Measurements from ENCODE around the gene FBXL3. TPM values are rescaled to one million over a fixed set of nuclear protein-coding genes. Genes with fewer than 3 reads are reported as not detected.

The FBXL3 gene
- total and polyA plus RNA-seq, 2 of the 13 experiments (the other 11 are each of a cell fraction or from before 2014, with no cell fraction given): 11.5 to 18.5 TPM

- TF ChIP-seq RNF219 (CRISPR knock-in tag; IDR thresholded peaks at IDR 0.05): no peak; the same call in 1 of the 2 replicates
- TF ChIP-seq, protein P1, sequence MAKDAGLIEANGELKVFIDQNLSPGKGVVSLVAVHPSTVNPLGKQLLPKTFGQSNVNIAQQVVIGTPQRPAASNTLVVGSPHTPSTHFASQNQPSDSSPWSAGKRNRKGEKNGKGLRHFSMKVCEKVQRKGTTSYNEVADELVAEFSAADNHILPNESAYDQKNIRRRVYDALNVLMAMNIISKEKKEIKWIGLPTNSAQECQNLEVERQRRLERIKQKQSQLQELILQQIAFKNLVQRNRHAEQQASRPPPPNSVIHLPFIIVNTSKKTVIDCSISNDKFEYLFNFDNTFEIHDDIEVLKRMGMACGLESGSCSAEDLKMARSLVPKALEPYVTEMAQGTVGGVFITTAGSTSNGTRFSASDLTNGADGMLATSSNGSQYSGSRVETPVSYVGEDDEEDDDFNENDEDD (CRISPR knock-in tag; IDR thresholded peaks at IDR 0.05; ENCODE audit: borderline replicate concordance): peak; percentile 96
- TF ChIP-seq CERS6 (CRISPR knock-in tag; IDR thresholded peaks at IDR 0.05): 0 out of 2 replicates have a peak, but pooled peaks have one; percentile 60
- TF ChIP-seq ZNF180 (CRISPR knock-in tag; IDR thresholded peaks at IDR 0.05; ENCODE audit: borderline replicate concordance, low read depth): no peak
- peak; percentile 61; the same call in 1 of the 2 replicates for TF ChIP-seq FIP1L1 (IDR thresholded peaks at IDR 0.05; ENCODE audit: borderline replicate concordance, insufficient read depth, low read depth, low read length)
- peak; percentile 81 for TF ChIP-seq DR1 (CRISPR knock-in tag; IDR thresholded peaks at IDR 0.05)
- TF ChIP-seq ZNF569 (CRISPR knock-in tag; IDR thresholded peaks at IDR 0.05; ENCODE audit: borderline replicate concordance): 0 out of 2 replicates have a peak, but pooled peaks have one; percentile 27
- peak; percentile 95 for TF ChIP-seq ZSCAN12 (CRISPR knock-in tag; IDR thresholded peaks at IDR 0.05)
- TF ChIP-seq KDM6A (CRISPR knock-in tag; IDR thresholded peaks at IDR 0.05; ENCODE audit: low read depth): no peak
- peak; percentile 99 for TF ChIP-seq ZBTB14 (CRISPR knock-in tag; IDR thresholded peaks at IDR 0.05)
- no peak for TF ChIP-seq ZNF567 (CRISPR knock-in tag; IDR thresholded peaks at IDR 0.05; ENCODE audit: borderline replicate concordance)
- peak; percentile 54; the same call in 1 of the 2 replicates for TF ChIP-seq SMAD1 (CRISPR knock-in tag; IDR thresholded peaks at IDR 0.05; ENCODE audit: borderline replicate concordance, low read depth)
- TF ChIP-seq RARA (CRISPR knock-in tag; IDR thresholded peaks at IDR 0.05): 0 out of 2 replicates have a peak, but pooled peaks have one; percentile 40
- TF ChIP-seq, protein P2, sequence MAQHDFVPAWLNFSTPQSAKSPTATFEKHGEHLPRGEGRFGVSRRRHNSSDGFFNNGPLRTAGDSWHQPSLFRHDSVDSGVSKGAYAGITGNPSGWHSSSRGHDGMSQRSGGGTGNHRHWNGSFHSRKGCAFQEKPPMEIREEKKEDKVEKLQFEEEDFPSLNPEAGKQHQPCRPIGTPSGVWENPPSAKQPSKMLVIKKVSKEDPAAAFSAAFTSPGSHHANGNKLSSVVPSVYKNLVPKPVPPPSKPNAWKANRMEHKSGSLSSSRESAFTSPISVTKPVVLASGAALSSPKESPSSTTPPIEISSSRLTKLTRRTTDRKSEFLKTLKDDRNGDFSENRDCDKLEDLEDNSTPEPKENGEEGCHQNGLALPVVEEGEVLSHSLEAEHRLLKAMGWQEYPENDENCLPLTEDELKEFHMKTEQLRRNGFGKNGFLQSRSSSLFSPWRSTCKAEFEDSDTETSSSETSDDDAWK (CRISPR knock-in tag; IDR thresholded peaks at IDR 0.05): no peak
- no peak for TF ChIP-seq SP1 (IDR thresholded peaks at IDR 0.05)
- TF ChIP-seq SP1 (CRISPR knock-in tag; IDR thresholded peaks at IDR 0.05): peak; percentile 36; the same call in 1 of the 2 replicates
Observed at GRCh38 chr13:76991796-76992547, 35.0 kb downstream of the FBXL3 start, which contains the start of gene CLN5 (continued).

All from HepG2 (cell line).